HG03558 (cell line): ENCODE results near the gene TTBK1.
"Not testable (repeated sequence)": the region's sequence is repeated elsewhere in the genome, so short reads cannot be mapped to it uniquely, and the experiment has no call there.

Experiments
- ATAC-seq: cut with Tn5 transposase; IDR thresholded peaks from one replicate; pipeline ENCODE4 v1.9.1; 2021; ENCODE audit warnings: moderate number of reproducible peaks; ENCODE audit not compliant: unreplicated experiment; ENCODE audit errors: extremely low read depth

The TTBK1 gene

DNA sequence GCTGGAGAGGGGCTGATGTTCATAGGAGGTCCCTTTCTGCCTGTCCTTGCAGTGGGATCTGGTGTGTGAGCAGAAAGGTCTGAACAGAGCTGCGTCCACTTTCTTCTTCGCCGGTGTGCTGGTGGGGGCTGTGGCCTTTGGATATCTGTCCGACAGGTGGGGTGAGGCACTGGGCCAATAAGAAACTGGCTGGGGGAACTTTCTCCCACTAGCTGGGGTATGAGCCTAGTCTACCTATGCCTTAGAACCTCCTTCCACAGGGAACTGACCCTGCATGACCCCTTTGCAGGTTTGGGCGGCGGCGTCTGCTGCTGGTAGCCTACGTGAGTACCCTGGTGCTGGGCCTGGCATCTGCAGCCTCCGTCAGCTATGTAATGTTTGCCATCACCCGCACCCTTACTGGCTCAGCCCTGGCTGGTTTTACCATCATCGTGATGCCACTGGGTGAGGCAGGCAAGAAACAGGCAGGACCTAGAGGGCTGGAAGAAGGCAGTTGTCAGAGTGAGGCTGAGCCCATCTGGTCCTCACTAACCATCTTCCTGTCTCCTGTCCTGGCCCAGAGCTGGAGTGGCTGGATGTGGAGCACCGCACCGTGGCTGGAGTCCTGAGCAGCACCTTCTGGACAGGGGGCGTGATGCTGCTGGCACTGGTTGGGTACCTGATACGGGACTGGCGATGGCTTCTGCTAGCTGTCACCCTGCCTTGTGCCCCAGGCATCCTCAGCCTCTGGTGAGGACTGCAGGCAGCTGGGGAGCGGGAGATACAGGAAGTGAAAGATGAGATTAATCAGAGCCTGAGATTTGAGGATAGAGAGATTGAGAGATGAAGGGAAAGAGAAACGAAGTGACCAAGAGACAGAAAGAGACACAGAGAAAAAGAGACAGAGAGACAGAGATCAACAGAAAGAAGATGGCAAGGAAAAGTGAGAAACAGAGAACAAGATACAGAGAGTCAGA lies 56.3 kb downstream of the TTBK1 start:
- no peak for ATAC-seq

GRCh38 chr6:43301081-43301870 lies 58.0 kb downstream of the TTBK1 start:
- ATAC-seq, result no peak

GRCh38 chr6:43302126-43302525 lies 58.8 kb downstream of the TTBK1 start:
- no peak for ATAC-seq

- ATAC-seq, result not testable (repeated sequence)
Observed at GRCh38 chr6:43303006-43303405, 59.7 kb downstream of the TTBK1 start.

GRCh38 chr6:43303751-43304331 lies 60.6 kb downstream of the TTBK1 start:
- no peak for ATAC-seq

DNA sequence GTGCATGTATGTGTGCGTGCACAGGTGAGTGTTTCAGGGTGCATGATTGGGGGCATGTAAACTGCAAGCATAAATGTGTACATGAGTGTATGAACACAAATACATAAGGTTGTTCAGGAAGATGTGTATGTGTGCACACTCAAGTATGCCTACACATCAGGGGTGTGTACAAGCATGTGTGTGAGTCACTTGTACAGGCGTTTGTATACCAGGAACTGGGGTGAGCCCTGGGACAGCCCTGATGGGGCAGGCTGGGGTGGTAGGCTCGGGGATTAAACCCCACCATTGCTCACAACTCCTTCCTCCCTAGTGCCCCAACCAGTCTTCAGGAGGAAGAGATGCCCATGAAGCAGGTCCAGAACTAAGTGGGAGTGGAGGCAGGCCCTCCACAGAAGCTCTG lies 61.1 kb downstream of the TTBK1 start:
- no peak for ATAC-seq

DNA sequence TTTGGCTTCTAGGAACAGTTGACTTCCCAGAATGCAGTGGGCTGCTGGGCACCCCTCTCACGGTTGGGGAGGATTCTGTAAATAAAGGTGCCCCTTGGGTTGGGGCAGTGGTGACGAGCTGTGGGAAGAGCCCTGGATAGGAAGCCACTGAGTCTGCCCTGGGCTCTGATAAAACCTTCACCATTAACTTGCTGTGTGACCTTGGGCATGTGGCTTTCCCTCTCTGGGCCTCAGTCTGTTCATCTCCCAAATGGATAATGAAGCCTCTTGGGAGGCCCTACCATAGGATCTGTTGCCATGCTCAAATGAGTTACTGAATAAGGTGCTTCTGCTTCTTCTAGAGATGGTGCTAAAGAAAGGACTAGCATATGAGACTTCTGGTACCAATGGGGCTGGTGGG lies 61.6 kb downstream of the TTBK1 start:
- no peak for ATAC-seq

DNA sequence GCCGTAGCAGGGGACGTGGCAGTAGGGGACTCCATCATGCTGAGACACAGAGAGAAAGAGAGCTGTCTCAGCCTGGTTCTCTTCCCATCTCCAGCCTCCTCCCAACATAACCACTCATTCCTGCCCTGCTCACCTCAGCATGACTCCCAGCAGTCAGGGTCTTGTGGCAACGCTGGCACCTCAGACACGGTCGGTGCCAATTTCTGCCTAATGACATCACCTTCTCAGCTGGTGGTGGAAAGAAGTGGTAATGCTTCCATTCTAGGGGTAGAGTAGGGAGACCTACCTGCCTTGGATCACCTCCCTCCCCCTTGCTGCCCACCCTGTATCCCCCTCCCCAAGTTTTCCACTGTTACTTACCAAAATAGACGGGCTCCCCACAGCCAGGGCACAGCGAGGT lies 62.8 kb downstream of the TTBK1 start:
- no peak for ATAC-seq

GRCh38 chr6:43307451-43308100 lies 64.3 kb downstream of the TTBK1 start:
- no peak for ATAC-seq

- no peak for ATAC-seq
Observed at GRCh38 chr6:43308101-43308989, 65.1 kb downstream of the TTBK1 start, which contains the start of gene CRIP3. CRIP3 (minus strand) TSS chr6:43308826; CDS start chr6:43308792, 34 bp downstream.

- ATAC-seq, result no peak
Observed at GRCh38 chr6:43308990-43309477, 65.8 kb downstream of the TTBK1 start.

DNA sequence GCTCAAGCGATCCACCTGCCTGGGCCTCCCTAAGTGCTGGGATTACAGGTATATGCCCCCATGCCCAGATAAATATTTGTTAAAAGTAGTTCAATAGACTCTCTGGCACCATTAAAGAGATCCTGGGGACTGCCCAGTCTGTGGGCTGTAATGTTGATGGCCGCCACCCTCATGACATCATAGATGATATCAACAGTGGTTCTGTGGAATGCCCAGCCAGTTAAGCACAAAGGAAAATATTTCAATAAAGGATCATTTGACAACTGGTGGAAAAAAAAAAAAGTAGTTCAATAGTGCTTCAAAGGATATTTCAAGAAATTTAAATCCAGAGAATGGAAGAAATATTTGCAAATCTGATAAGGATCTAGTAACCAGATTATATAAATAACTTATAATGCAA lies 66.9 kb downstream of the TTBK1 start:
- no peak for ATAC-seq

- no peak for ATAC-seq
Observed at GRCh38 chr6:43310624-43311023, 67.3 kb downstream of the TTBK1 start.

GRCh38 chr6:43311666-43312065 lies 68.4 kb downstream of the TTBK1 start:
- no peak for ATAC-seq

GRCh38 chr6:43313813-43314212 lies 70.5 kb downstream of the TTBK1 start:
- no peak for ATAC-seq

DNA sequence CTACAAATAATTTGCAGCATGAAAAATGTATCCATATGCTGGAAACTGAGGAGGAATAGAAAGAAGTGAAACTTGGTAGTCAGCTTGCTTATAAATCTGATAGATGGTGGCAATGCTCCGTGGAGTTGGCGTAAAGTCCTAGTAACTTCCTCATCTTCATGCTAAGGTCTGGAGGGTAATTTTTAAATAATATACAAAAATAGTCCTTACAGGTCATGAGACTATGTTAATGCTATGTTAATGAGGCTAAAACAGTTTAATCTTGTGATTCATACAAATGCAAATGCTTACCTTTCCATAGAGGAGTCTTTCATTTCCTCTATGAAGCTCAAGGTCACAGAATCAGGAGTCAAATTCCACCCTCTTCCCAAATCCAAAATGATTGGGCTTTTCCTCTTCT lies 74.7 kb downstream of the TTBK1 start:
- ATAC-seq, result no peak

- no peak for ATAC-seq
Observed at GRCh38 chr6:43325876-43326275, 82.6 kb downstream of the TTBK1 start.

- no peak for ATAC-seq
Observed at GRCh38 chr6:43328528-43328927, 85.2 kb downstream of the TTBK1 start.

GRCh38 chr6:43331470-43331869 lies 88.2 kb downstream of the TTBK1 start:
- ATAC-seq, result no peak
